AG08396 (cell line): ENCODE data around the gene SOCS3.

ENCODE experiments used
- DNase-seq: peaks from one replicate; pipeline ENCODE4 v3.0.0; 2012; ENCODE audit warnings: low spot score, mixed read lengths

Gene SOCS3

DNA sequence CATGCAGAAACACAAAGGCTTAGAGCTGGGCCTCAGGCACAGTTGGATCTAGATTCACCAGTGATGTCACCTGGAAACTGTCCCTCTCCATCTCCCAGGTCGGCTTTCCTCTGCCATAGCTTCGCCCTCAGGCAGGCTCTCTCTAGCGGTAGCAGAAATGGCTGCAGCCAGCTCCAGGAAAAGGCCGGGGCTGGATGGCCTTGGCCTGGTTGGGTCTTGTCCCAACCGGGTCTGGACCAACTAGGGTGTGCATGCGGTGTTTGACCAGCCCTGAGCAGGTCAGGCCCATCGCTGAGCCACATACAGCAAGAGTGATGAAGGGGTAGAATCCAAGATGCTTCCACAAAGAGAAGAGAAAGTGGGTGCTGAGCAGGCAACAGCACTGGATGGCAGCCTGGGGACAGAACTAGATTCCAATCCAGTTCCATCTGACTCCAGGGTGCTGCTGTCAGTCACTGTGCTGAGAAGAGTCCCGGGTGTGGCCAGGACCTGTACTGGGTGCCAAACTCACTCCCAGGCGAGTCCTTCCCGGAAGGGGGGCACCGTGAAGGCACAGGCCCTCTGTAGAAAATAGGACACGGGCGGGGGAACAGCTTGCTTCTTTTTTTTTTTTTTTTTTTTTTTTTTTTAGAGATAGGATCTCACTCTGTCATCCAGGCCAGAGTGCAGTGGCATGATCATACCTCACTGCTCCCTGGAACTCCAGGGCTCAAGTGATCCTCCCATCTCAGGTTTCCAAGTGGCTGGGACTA is 51.8 kb downstream of the SOCS3 start:
- no peak for DNase-seq

DNA sequence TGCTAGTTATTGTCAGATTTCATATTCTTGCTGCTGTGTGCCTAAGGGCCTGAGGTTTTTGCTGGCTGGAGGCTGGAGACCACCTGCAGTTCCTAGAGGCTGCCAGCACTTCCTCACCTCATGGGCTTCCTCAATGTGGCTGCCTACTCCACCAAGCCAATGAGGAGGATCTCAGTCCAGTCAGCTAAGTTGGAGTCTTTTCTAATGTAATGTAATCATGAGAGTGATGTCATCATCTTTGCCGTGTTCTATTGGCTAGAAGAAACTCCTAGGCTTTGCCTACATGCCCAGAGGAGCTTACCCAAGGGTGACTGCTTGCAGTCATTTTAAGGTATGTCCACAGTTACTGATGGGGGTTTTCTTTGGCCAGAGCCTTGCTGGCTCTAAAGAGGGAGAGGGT is 53.0 kb downstream of the SOCS3 start:
- no peak for DNase-seq
